HTERT RPE-1 (cell line): ENCODE data around the gene FOXQ1.
"Not testable (repeated sequence)": the region's sequence is repeated elsewhere in the genome, so short reads cannot be mapped to it uniquely, and the experiment has no call there.

Experiments used
- in situ Hi-C: fragments of 300-500 bp; cut with MboI; formaldehyde crosslinking; loops from 4 replicates; pipeline ENCODE4 v1.14.3; 2020; ENCODE audit warnings: low sequenced_read_pairs

FOXQ1 gene

GRCh38 chr6:1290805-1291204 lies 21.1 kb upstream of the FOXQ1 start:
- in situ Hi-C loops = no loop called here

GRCh38 chr6:1291381-1291780 lies 20.5 kb upstream of the FOXQ1 start:
- in situ Hi-C loops = no loop called here

GRCh38 chr6:1295420-1295819 lies 16.5 kb upstream of the FOXQ1 start:
- in situ Hi-C loops = no loop called here

GRCh38 chr6:1296079-1296478 lies 15.8 kb upstream of the FOXQ1 start:
- in situ Hi-C loops = no loop called here

- in situ Hi-C loops = no loop called here
Measured at GRCh38 chr6:1296542-1296941, 15.4 kb upstream of the FOXQ1 start.

- in situ Hi-C loops = no loop called here
Measured at GRCh38 chr6:1297746-1298145, 14.2 kb upstream of the FOXQ1 start.

GRCh38 chr6:1298768-1299167 lies 13.1 kb upstream of the FOXQ1 start:
- in situ Hi-C loops = no loop called here

GRCh38 chr6:1306133-1306532 lies 5.8 kb upstream of the FOXQ1 start:
- in situ Hi-C loops = no loop called here

GRCh38 chr6:1309366-1309765 lies 2.5 kb upstream of the FOXQ1 start:
- in situ Hi-C loops = no loop called here

GRCh38 chr6:1310628-1311399 lies 1.1 kb upstream of the FOXQ1 start:
- in situ Hi-C loops = no loop called here

GRCh38 chr6:1312203-1312472 lies 240 bp downstream of the FOXQ1 start:
- in situ Hi-C loops = no loop called here

- in situ Hi-C loops = no loop called here
Measured at GRCh38 chr6:1312473-1313367, 822 bp downstream of the FOXQ1 start.

- in situ Hi-C loops = no loop called here
Measured at GRCh38 chr6:1313384-1313766, 1.5 kb downstream of the FOXQ1 start.

GRCh38 chr6:1313767-1314503 lies 2.0 kb downstream of the FOXQ1 start:
- in situ Hi-C loops = no loop called here

- in situ Hi-C loops = no loop called here
Measured at GRCh38 chr6:1314617-1315016, 2.7 kb downstream of the FOXQ1 start.

- in situ Hi-C loops = no loop called here
Measured at GRCh38 chr6:1315201-1315559, 3.3 kb downstream of the FOXQ1 start.

- in situ Hi-C loops = no loop called here
Measured at GRCh38 chr6:1315560-1316386, 3.9 kb downstream of the FOXQ1 start.

GRCh38 chr6:1316489-1316971 lies 4.6 kb downstream of the FOXQ1 start:
- in situ Hi-C loops = no loop called here

GRCh38 chr6:1317302-1317815 lies 5.5 kb downstream of the FOXQ1 start:
- in situ Hi-C loops = no loop called here

- in situ Hi-C loops = no loop called here
Measured at GRCh38 chr6:1318036-1318435, 6.1 kb downstream of the FOXQ1 start.

GRCh38 chr6:1318584-1318983 lies 6.7 kb downstream of the FOXQ1 start:
- in situ Hi-C loops = not testable (repeated sequence)
